PFSK-1 (cell line): Measurements from ENCODE around the gene RETREG1.

Experiments used
- FOXP2 ChIP-seq: optimal IDR thresholded peaks from 2 replicates; pipeline ENCODE3; 2011; ENCODE audit warnings: borderline replicate concordance, control low read depth, inconsistent platforms; ENCODE audit not compliant: insufficient read depth; ENCODE audit errors: extremely low read length, extremely low read depth
- POLR2AphosphoS5 ChIP-seq: IDR thresholded peaks from 2 replicates; pipeline ENCODE4 v1.6.1; 2012; ENCODE audit warnings: low read depth, mild to moderate bottlenecking, control low read depth, low read length, moderate library complexity
- REST ChIP-seq, 2 experiments: IDR thresholded peaks; 2 replicates each; pipeline versions ENCODE4 v1.6.1 to v1.8.0; 2011 to 2012; ENCODE audit warnings: low read depth in 2 of 2, low read length in 2 of 2, control low read depth in 1 of 2, inconsistent platforms in 1 of 2, mild to moderate bottlenecking in 1 of 2, moderate library complexity in 1 of 2; ENCODE audit not compliant: insufficient read depth in 1 of 2
- SIN3A ChIP-seq: IDR thresholded peaks from 2 replicates; pipeline ENCODE4 v1.6.1; 2012; ENCODE audit warnings: mild to moderate bottlenecking, low read length, moderate library complexity, borderline replicate concordance; ENCODE audit not compliant: insufficient read depth
- TAF1 ChIP-seq: IDR thresholded peaks from 2 replicates; pipeline ENCODE4 v1.6.1; 2012; ENCODE audit warnings: low read length, control low read depth, borderline replicate concordance; ENCODE audit not compliant: insufficient read depth

RETREG1 gene

GRCh38 chr5:16456103-16456832, 160.5 kb downstream of the RETREG1 start:
- TF ChIP-seq POLR2AphosphoS5 = no peak
- no peak for TF ChIP-seq TAF1
- TF ChIP-seq SIN3A = no peak
- TF ChIP-seq FOXP2 = no peak
- no peak for TF ChIP-seq REST (IDR thresholded peaks at IDR 0.05; ENCODE audit: insufficient read depth in 1 of 2, low read depth in 2 of 2, low read length in 2 of 2)

GRCh38 chr5:16455668-16456067, 161.1 kb downstream of the RETREG1 start:
- no peak for TF ChIP-seq FOXP2
- TF ChIP-seq REST (IDR thresholded peaks at IDR 0.05; ENCODE audit: insufficient read depth in 1 of 2, low read depth in 2 of 2, low read length in 2 of 2) = no peak
- no peak for TF ChIP-seq SIN3A

- TF ChIP-seq POLR2AphosphoS5 (no peak), FOXP2 (no peak), TAF1 (no peak), SIN3A (no peak), REST (IDR thresholded peaks at IDR 0.05; ENCODE audit: insufficient read depth in 1 of 2, low read depth in 2 of 2, low read length in 2 of 2) (no peak)
Measured at GRCh38 chr5:16454686-16455085, 162.1 kb downstream of the RETREG1 start.

GRCh38 chr5:16453609-16454008, 163.2 kb downstream of the RETREG1 start:
- TF ChIP-seq TAF1 (no peak), REST (IDR thresholded peaks at IDR 0.05; ENCODE audit: insufficient read depth in 1 of 2, low read depth in 2 of 2, low read length in 2 of 2) (no peak)

- TF ChIP-seq FOXP2 (no peak), TAF1 (no peak), POLR2AphosphoS5 (no peak), SIN3A (no peak), REST (IDR thresholded peaks at IDR 0.05; ENCODE audit: insufficient read depth in 1 of 2, low read depth in 2 of 2, low read length in 2 of 2) (no peak)
Measured at GRCh38 chr5:16450163-16450562, 166.6 kb downstream of the RETREG1 start.
